DND-41 (cell line): ENCODE measurements around the gene MTA3.

ENCODE experiments used
- ATAC-seq: fragments of 200-7000 bp; cut with Tn5 transposase; 3 replicates; pipeline ENCODE4 v1.9.1; 2021; ENCODE audit warnings: low read depth; ENCODE audit not compliant: insufficient read depth
- DNase-seq: peaks from one replicate; pipeline ENCODE4 v3.0.0-alpha.2; 2020
- H2AFZ ChIP-seq: 2 replicates; pipeline ENCODE4 v1.6.0; 2012; ENCODE audit warnings: low read depth, low read length
- H3K27ac ChIP-seq: 2 replicates; pipeline ENCODE4 v1.5.1; 2012; ENCODE audit warnings: low read length, inconsistent platforms
- H3K27me3 ChIP-seq: fragments of 200-600 bp; sonication (generic); 2 replicates; pipeline ENCODE4 v1.6.0; 2012; ENCODE audit warnings: low read length, mild to moderate bottlenecking, inconsistent platforms; ENCODE audit not compliant: insufficient read depth, poor library complexity
- H3K36me3 ChIP-seq: 2 replicates; pipeline ENCODE4 v1.5.1; 2012; ENCODE audit warnings: low read length, inconsistent platforms; ENCODE audit not compliant: insufficient read depth
- H3K4me1 ChIP-seq: 2 replicates; pipeline ENCODE4 v1.5.1; 2012; ENCODE audit warnings: mild to moderate bottlenecking, low read length; ENCODE audit not compliant: insufficient read depth
- H3K4me2 ChIP-seq: 2 replicates; pipeline ENCODE4 v1.6.0; 2012; ENCODE audit warnings: mild to moderate bottlenecking, moderate library complexity, low read length, inconsistent platforms; ENCODE audit not compliant: insufficient read depth
- H3K4me3 ChIP-seq, 2 experiments: fragments of 200-600 bp in 1 of 2; shearing (Covaris generic) in 1 of 2; 2 replicates each; pipeline ENCODE4 v1.5.1; 2012 to 2016; ENCODE audit warnings: inconsistent platforms in 2 of 2, low read length in 2 of 2, mild to moderate bottlenecking in 2 of 2, low read depth in 1 of 2, moderate library complexity in 1 of 2
- H3K79me2 ChIP-seq: 2 replicates; pipeline ENCODE4 v1.6.0; 2012; ENCODE audit warnings: low read length, inconsistent platforms; ENCODE audit not compliant: insufficient read depth
- H3K9ac ChIP-seq: 2 replicates; pipeline ENCODE4 v1.6.0; 2012; ENCODE audit warnings: low read depth, mild to moderate bottlenecking, inconsistent platforms, low read length, moderate library complexity
- H3K9me3 ChIP-seq: 2 replicates; pipeline ENCODE4 v1.5.1; 2012; ENCODE audit warnings: low read length, moderate library complexity, mild to moderate bottlenecking, inconsistent platforms; ENCODE audit not compliant: insufficient read depth, severe bottlenecking
- H4K20me1 ChIP-seq: 2 replicates; pipeline ENCODE4 v1.6.0; 2012; ENCODE audit warnings: low read length; ENCODE audit not compliant: insufficient read depth
- EZH2 ChIP-seq: IDR thresholded peaks from 3 replicates; pipeline ENCODE4 v1.6.1; 2012; ENCODE audit warnings: borderline replicate concordance, low read depth, mild to moderate bottlenecking, moderate library complexity, low read length, inconsistent platforms; ENCODE audit not compliant: severe bottlenecking
- TF ChIP-seq, protein P1 (sequence below): IDR thresholded peaks from 2 replicates; pipeline ENCODE4 v1.5.1; 2012; ENCODE audit warnings: borderline replicate concordance, low read length, moderate library complexity, mild to moderate bottlenecking; ENCODE audit not compliant: poor library complexity, severe bottlenecking; ENCODE audit errors: extremely low read depth

Gene MTA3

DNA sequence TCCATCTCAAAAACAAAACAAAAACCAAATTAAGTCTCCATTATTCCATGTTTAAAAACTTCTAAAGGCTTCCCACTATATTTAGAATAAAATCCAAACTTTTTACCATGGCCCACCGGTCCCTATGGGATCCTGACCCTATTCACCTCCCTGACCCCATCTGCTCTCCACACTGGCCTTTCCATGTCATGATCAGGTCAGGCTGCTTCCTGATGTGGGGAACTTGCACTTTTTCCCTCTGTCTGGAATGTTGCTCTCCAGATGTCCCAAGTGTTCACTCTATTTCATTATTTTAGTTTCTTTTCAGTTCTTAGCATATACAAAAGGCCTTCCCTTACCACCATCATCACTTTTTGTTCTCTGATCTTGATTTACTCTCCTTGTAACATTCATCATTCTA, 7.5 kb upstream of the MTA3 start:
- no peak overlapping the region for H3K4me3 ChIP-seq
- H3K27ac ChIP-seq = no peak overlapping the region
- peaks cover 10% of the 10 kb centered on the region for H3K4me1 ChIP-seq
- H3K27me3 ChIP-seq = no peaks in the 10 kb centered on the region
- DNase-seq (no peak), ATAC-seq (no peak)
- H3K9ac ChIP-seq = no peak overlapping the region
- TF ChIP-seq, protein P1, sequence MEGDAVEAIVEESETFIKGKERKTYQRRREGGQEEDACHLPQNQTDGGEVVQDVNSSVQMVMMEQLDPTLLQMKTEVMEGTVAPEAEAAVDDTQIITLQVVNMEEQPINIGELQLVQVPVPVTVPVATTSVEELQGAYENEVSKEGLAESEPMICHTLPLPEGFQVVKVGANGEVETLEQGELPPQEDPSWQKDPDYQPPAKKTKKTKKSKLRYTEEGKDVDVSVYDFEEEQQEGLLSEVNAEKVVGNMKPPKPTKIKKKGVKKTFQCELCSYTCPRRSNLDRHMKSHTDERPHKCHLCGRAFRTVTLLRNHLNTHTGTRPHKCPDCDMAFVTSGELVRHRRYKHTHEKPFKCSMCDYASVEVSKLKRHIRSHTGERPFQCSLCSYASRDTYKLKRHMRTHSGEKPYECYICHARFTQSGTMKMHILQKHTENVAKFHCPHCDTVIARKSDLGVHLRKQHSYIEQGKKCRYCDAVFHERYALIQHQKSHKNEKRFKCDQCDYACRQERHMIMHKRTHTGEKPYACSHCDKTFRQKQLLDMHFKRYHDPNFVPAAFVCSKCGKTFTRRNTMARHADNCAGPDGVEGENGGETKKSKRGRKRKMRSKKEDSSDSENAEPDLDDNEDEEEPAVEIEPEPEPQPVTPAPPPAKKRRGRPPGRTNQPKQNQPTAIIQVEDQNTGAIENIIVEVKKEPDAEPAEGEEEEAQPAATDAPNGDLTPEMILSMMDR = no peak
- TF ChIP-seq EZH2 = no peak
- no peaks in the 10 kb centered on the region for H3K36me3 ChIP-seq
- H3K9me3 ChIP-seq = no peaks in the 10 kb centered on the region
- no peak overlapping the region; the same call in 1 of the 2 replicates for H2AFZ ChIP-seq
- no peaks in the 10 kb centered on the region for H4K20me1 ChIP-seq
- H3K79me2 ChIP-seq = no peaks in the 10 kb centered on the region
- no peak overlapping the region for H3K4me2 ChIP-seq

DNA sequence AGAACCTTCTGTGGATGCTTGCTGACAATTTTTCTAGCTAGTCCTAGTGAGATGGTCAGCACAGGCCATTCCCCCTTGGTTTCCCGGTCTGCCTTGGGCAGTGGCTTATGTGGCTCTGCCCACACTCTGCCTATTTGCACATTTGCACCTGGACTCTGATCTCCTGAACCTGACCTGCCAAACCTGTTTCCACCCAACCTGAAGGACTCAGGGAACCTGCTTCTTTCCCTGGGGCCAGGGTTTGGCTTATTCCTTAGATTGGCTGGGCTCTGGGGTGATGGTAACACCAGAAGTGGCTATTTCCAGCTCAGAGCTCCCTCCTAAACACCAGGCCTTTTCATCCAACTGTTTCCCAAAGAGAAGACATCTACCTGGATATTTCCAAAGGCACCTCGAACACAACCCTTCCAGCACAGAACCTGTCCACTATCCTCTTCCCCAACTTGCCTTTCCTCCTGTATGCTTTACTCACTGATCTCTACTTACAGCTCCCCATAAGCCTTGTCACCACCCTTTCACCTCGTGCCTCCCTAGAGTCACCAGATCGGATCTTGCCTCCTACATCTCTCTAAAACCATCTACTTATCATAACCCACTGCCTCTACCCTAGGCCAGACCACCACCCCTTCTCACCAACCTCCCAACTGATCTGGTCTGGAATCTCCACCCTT, 5.8 kb upstream of the MTA3 start:
- H3K4me2 ChIP-seq = no peak overlapping the region
- ATAC-seq = no peak
- no peaks in the 10 kb centered on the region for H3K27me3 ChIP-seq

DNA sequence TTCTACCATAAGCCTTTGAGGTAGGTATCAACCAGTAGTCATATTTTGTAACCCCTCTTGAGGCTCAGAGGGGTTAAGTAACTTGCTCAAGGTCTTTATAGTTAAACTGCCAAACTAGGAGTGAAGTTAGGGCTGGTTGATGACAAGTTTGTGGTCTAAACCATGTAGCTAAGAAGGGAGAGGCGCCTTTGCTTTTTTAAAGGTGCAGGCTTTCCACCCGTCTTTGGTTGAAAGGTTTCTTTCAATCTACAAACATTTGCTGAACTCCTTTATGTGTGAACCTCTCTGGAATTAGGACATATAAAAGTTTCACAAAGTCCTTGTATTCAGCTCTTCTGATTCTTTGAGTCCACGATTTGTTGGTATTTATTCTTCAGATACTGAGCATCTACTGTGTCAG, 2.4 kb upstream of the MTA3 start:
- Histone ChIP-seq H3K27me3 (no peaks in the 10 kb centered on the region), H3K4me2 (peak overlapping the region; percentile 60), H4K20me1 (no peaks in the 10 kb centered on the region), H3K36me3 (0 out of 2 replicates have a peak, but pooled peaks cover 1% of the 10 kb centered on the region), H3K4me1 (peaks cover 47% of the 10 kb centered on the region), H3K9me3 (no peaks in the 10 kb centered on the region), H3K4me3 (peak overlapping the region in 1 of 2 experiments; percentile 6; a peak in 1 of 4 replicates), H3K79me2 (peaks cover 23% of the 10 kb centered on the region), H2AFZ (0 out of 2 replicates have a peak overlapping the region, but pooled peaks have one; percentile 6), H3K9ac (peak overlapping the region; percentile 38), H3K27ac (peak overlapping the region; percentile 95)
- ATAC-seq (peak; percentile 27), DNase-seq (peak; percentile 47)
- TF ChIP-seq, protein P1 = no peak
- no peak for TF ChIP-seq EZH2

More for the DNA sequence above, 5.8 kb upstream of the MTA3 start:
- H3K9ac ChIP-seq = no peak overlapping the region
- no peak for DNase-seq
- no peak for TF ChIP-seq EZH2
- TF ChIP-seq, protein P1 = no peak
- no peaks in the 10 kb centered on the region for H3K79me2 ChIP-seq
- H2AFZ ChIP-seq = no peak overlapping the region
- no peaks in the 10 kb centered on the region for H4K20me1 ChIP-seq
- no peaks in the 10 kb centered on the region for H3K36me3 ChIP-seq
- no peak overlapping the region for H3K27ac ChIP-seq
- no peak overlapping the region for H3K4me3 ChIP-seq
- H3K9me3 ChIP-seq = no peaks in the 10 kb centered on the region
- H3K4me1 ChIP-seq = peaks cover 27% of the 10 kb centered on the region
